ENCODE measurements around the gene PAEP.
"Not testable (repeated sequence)": the region's sequence is repeated elsewhere in the genome, so short reads cannot be mapped to it uniquely, and the experiment has no call there.

PAEP gene

GRCh38 chr9:135526730-135527571 lies 34.6 kb upstream of the PAEP start:
- H2AFZ ChIP-seq (ENCODE audit: low read depth, low read length, severe bottlenecking): no peak overlapping the region
- TF ChIP-seq EZH2phosphoT487 (conservative IDR thresholded peaks at IDR 0.05; ENCODE audit: low read length) (no peak), CTCF (IDR thresholded peaks at IDR 0.05; ENCODE audit: insufficient read depth, low read length, poor library complexity, severe bottlenecking) (no peak)
- no peaks in the 10 kb centered on the region for H4K20me1 ChIP-seq (ENCODE audit: low read depth, low read length)
- no peak overlapping the region for H3K9ac ChIP-seq (ENCODE audit: low read length)
- H3K27me3 ChIP-seq (ENCODE audit: low read length): no peaks in the 10 kb centered on the region; the same call in 1 of the 2 replicates
- no peaks in the 10 kb centered on the region for H3K79me2 ChIP-seq (ENCODE audit: insufficient read depth, low read length)
- no peaks in the 10 kb centered on the region for H3K36me3 ChIP-seq (ENCODE audit: low read length)
- no peaks in the 10 kb centered on the region for H3K9me3 ChIP-seq (ENCODE audit: insufficient read depth, low read length)
- H3K9me2 ChIP-seq (replicated peaks; ENCODE audit: insufficient read depth, low read length): no peaks in the 10 kb centered on the region
- no peak overlapping the region for H3K4me3 ChIP-seq (ENCODE audit: insufficient read depth, low read length, poor library complexity, severe bottlenecking)
- H3K27ac ChIP-seq (ENCODE audit: low read depth, low read length): no peak overlapping the region
- no peaks in the 10 kb centered on the region for H3F3A ChIP-seq (ENCODE audit: insufficient read depth)
- no peak overlapping the region for H3K4me2 ChIP-seq (ENCODE audit: low read depth, low read length, poor library complexity, severe bottlenecking)

DNA sequence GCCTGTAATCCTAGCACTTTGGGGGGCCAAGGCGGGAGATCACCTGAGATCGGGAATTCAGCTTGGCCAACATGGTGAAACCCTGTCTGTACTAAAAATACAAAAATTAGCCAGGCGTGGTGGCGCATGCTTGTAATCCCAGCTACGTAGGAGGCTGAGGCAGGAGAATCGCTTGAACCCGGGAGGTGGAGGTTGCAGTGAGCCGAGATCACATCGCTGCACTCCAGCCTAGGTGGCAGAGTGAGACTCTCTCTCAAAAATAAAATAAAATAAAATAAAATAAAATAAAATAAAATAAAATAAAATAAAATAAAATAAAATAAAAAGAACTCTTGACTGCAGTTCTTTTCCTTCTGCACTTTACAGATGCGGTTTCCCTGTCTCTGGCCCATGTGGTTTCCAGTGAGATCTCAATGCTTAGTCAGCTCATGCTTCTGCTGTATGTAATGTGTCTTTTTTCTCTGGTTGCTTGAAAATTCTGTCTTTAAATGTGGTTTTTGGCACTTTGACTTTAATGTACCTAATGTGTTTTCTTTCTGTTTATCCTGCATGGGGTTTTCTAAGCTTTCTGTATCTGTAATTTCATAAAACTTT lies 32.6 kb upstream of the PAEP start:
- not testable (repeated sequence) for H3K9me2 ChIP-seq (replicated peaks; ENCODE audit: insufficient read depth, low read length); H3F3A ChIP-seq (ENCODE audit: insufficient read depth); H3K27ac ChIP-seq (ENCODE audit: low read depth, low read length); H3K79me2 ChIP-seq (ENCODE audit: insufficient read depth, low read length); H3K9ac ChIP-seq (ENCODE audit: low read length); H3K36me3 ChIP-seq (ENCODE audit: low read length); H3K9me3 ChIP-seq (ENCODE audit: insufficient read depth, low read length); H2AFZ ChIP-seq (ENCODE audit: low read depth, low read length, severe bottlenecking); H3K4me3 ChIP-seq (ENCODE audit: insufficient read depth, low read length, poor library complexity, severe bottlenecking); H4K20me1 ChIP-seq (ENCODE audit: low read depth, low read length); H3K4me2 ChIP-seq (ENCODE audit: low read depth, low read length, poor library complexity, severe bottlenecking); H3K27me3 ChIP-seq (ENCODE audit: low read length)

DNA sequence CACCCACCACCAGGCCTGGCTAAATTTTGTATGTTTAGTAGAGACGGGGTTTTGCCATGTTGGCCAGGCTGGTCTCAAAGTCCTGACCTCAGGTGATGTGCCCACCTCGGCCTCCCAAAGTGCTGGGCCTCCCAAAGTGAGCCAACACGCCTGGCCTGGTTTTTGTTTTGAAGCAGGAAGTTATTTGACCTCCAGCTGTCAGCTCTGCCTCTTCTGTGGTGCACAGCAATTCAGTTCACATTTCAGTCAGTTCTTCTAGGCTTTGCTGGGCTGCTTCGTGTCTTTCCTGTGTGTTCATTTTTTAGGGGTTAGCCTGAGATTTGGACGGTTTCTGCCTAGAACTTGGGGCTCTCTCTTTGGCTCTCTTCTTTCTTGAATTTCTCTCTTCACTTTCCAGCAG lies 31.4 kb upstream of the PAEP start:
- H3F3A ChIP-seq (ENCODE audit: insufficient read depth): no peaks in the 10 kb centered on the region
- H3K27me3 ChIP-seq (ENCODE audit: low read length): no peaks in the 10 kb centered on the region; the same call in 1 of the 2 replicates
- no peak overlapping the region for H3K27ac ChIP-seq (ENCODE audit: low read depth, low read length)
- TF ChIP-seq EZH2phosphoT487 (conservative IDR thresholded peaks at IDR 0.05; ENCODE audit: low read length) (no peak), CTCF (IDR thresholded peaks at IDR 0.05; ENCODE audit: insufficient read depth, low read length, poor library complexity, severe bottlenecking) (no peak)
- no peaks in the 10 kb centered on the region for H3K9me3 ChIP-seq (ENCODE audit: insufficient read depth, low read length)
- no peaks in the 10 kb centered on the region for H3K79me2 ChIP-seq (ENCODE audit: insufficient read depth, low read length)
- H3K9me2 ChIP-seq (replicated peaks; ENCODE audit: insufficient read depth, low read length): no peaks in the 10 kb centered on the region
- no peaks in the 10 kb centered on the region for H3K36me3 ChIP-seq (ENCODE audit: low read length)
- H2AFZ ChIP-seq (ENCODE audit: low read depth, low read length, severe bottlenecking): no peak overlapping the region
- H3K4me3 ChIP-seq (ENCODE audit: insufficient read depth, low read length, poor library complexity, severe bottlenecking): no peak overlapping the region
- H3K9ac ChIP-seq (ENCODE audit: low read length): no peak overlapping the region
- H4K20me1 ChIP-seq (ENCODE audit: low read depth, low read length): no peaks in the 10 kb centered on the region
- H3K4me2 ChIP-seq (ENCODE audit: low read depth, low read length, poor library complexity, severe bottlenecking): no peak overlapping the region

GRCh38 chr9:135531096-135531495 lies 30.5 kb upstream of the PAEP start:
- Histone ChIP-seq H3K4me3 (ENCODE audit: insufficient read depth, low read length, poor library complexity, severe bottlenecking) (no peak overlapping the region), H4K20me1 (ENCODE audit: low read depth, low read length) (no peaks in the 10 kb centered on the region), H3K36me3 (ENCODE audit: low read length) (no peaks in the 10 kb centered on the region), H3K79me2 (ENCODE audit: insufficient read depth, low read length) (no peaks in the 10 kb centered on the region), H3F3A (ENCODE audit: insufficient read depth) (no peaks in the 10 kb centered on the region), H3K27ac (ENCODE audit: low read depth, low read length) (no peak overlapping the region), H3K9me3 (ENCODE audit: insufficient read depth, low read length) (no peaks in the 10 kb centered on the region), H3K9ac (ENCODE audit: low read length) (no peak overlapping the region), H2AFZ (ENCODE audit: low read depth, low read length, severe bottlenecking) (no peak overlapping the region), H3K9me2 (replicated peaks; ENCODE audit: insufficient read depth, low read length) (no peaks in the 10 kb centered on the region), H3K27me3 (ENCODE audit: low read length) (no peaks in the 10 kb centered on the region; the same call in 1 of the 2 replicates), H3K4me2 (ENCODE audit: low read depth, low read length, poor library complexity, severe bottlenecking) (no peak overlapping the region)
- TF ChIP-seq EZH2phosphoT487 (conservative IDR thresholded peaks at IDR 0.05; ENCODE audit: low read length) (no peak), CTCF (IDR thresholded peaks at IDR 0.05; ENCODE audit: insufficient read depth, low read length, poor library complexity, severe bottlenecking) (no peak)

Measured in SU-DHL-6 (cell line).